SK-N-MC (cell line): ENCODE results near the gene ARL10.

Experiments
- EZH2 ChIP-seq: fragments of 200-600 bp; sonication (generic); IDR thresholded peaks from one replicate; pipeline ENCODE4 v1.6.1; 2017; ENCODE audit warnings: antibody characterized with exemption
- POLR2AphosphoS5 ChIP-seq: IDR thresholded peaks from 2 replicates; pipeline ENCODE4 v1.6.1; 2012; ENCODE audit warnings: mild to moderate bottlenecking, low read depth, low read length, borderline replicate concordance

DNA sequence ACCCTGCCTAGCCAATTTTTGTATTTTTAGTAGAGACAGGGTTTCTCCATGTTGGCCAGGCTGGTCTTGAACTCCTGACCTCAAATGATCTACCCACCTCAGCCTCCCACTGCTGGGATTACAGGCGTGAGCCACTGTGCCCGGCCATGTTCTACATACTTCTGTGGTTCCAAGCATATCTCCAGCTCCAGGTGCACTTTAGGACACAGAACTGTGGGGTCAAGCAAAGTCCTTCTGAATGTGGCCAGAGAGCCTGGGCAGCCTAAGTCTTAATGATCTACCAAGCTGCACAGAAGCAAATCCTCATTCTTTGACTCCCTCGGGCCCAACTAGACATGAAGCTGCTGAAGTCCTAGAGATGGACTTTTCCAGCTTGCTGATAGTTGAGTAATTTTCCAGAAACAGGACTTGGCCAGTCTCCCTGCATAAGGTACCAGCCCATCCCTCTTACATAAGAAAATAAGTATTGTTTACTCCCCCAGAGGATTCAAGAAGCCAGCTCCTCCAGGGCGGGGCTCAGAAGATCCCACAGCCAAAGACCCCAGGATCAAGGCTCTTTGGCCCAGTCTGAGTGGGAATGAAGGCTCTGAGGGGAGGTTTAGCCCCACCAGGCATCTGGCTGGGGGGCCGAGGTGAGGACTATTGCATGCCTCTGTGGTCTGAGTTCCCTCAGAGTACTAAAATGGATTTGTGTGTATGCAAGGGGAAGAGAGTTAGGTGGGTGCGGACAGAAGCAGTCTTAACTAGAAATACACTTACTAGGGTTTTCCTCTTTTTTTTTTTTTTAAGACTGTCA, 42.4 kb downstream of the ARL10 start:
- TF ChIP-seq POLR2AphosphoS5 (no peak), EZH2 (no peak)
